ENCODE results near the gene SULT1A1.
"Not testable (repeated sequence)": the region's sequence is repeated elsewhere in the genome, so short reads cannot be mapped to it uniquely, and the experiment has no call there.

Gene SULT1A1

DNA sequence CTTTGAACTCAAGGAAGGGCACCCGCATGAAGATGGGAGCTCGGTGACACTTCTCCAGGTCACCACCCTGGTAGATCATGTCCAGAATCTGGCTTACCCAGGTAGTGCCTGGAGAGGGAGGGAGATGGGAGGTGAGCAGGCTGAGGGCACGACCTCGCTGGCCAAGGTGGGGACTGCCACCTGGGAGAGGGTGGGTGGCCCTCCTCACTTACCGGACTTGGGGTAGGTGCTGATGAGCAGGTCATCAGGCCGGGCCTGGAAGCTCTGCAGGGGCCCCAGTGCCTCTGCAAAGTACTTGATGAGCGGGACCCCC, 1.4 kb downstream of the SULT1A1 start:
- DNase-seq = not testable (repeated sequence)

DNA sequence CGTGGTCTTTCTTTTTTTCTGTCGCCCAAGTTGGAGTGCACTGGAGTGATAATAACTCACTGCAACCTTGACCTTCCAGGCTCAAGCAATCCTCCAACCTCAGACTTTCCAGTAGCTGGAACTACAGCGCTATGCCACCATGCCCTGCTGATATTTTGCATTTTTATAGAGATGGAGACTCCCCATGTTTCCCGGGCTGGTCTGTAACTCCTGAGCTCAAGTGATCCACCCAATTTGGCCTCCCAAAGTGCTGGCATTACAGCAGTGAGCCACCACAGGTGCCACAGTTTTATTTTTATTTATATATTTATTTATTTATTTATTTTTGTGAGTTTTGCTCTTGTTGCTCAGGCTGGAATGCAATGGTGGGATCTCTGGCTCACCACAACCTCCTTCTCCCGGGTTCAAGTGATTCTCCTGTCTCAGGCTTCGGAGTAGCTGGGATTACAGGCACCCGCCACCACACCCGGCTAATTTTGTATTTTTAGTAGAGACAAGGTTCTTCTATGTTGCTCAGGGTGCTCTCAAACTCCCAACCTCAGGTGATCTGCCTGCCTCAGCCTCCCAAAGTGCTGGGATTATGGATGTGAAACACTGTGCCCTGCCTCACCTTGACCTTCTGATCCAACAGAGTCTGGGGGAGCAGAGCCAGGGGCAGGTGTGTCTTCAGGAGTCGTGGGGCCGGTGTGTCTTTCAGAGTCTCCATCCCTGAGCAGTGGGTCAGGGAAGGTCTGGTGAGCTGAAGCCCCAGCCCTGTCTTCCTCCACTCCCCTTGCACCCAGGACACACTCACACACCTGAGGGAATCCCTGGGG, 2.0 kb downstream of the SULT1A1 start:
- DNase-seq = not testable (repeated sequence)

DNA sequence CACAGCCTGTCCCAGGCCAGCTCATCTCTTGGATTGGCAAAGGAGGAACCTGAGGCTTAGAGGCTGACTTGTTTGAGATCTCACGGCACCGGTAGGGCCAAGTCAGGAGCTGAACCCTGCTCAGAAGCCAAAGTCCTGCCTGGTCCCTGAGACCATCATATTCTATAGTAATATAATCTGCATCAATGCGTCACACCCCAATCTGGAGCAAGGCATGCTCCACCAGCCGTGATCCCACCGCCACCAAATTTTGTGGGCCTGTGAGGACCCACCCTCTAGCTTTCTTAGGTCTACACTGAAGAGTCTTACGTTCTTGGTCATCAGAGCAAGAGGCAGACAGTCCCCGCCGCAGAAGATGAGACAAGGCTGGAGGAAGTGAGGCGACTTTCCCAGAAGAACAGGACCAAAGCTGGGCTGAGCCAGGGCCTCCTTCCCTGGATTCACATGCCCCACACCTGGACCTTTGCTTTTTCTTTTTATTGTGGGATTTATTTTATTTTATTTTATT, 2.7 kb downstream of the SULT1A1 start:
- no peak for DNase-seq

DNA sequence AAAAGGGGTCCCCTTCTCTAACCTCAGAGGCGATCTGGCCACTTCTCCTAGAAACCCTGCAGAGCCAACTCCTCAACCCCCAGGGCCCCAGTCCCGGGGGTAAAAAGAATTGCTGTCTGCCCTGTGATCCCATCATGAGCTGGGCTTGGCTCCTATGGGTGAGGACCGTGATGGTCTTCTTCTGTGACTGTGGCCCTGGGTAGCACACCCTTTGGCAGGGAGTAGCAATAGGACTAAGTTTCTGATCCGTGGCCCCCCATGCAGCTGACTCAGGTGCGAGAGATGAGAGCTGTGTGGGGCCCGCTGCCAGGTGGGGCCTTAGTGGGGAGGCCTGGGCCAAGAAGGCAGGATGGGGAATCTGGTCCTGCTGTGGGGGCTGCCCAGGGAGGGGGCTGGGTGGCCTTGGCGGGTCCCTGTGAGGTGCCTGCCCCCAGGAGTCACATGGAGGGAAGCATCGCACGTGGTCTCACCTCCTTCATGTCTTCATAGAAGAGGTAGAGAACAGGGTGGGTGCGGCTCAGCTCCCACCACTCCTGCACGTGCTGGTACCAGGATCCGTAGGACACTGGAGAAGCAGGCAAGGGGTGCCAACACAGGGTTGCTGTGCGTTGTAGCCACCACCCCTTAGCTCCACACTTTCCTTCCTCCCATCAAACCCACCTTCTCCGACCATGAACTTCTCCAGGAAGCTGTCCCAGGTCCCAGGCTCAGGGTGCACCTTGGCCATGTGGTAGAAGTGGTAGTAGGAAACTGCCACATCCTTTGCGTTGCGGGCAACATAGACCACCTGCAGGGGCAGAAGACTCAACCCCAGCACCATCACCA, 3.3 kb downstream of the SULT1A1 start:
- DNase-seq = no peak

DNA sequence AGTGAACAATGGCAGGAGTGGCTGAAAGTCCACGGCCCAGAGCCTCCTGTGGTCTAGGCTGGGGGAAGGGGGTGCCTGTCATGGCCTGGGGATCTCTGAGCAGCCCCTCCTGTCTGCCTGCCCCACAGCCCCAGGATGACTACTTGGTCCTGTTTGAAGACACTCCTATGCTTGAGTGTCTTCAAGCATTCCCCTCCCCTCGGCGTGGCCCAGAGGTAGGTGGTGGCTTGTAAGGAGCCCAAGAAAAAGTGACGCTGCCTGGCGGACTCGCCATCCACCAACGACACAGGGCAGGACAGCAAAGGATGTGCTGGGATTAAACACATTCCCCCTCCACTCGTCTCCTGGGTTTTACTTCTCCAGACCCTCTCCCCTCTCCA, 5.7 kb downstream of the SULT1A1 start:
- no peak for DNase-seq

DNA sequence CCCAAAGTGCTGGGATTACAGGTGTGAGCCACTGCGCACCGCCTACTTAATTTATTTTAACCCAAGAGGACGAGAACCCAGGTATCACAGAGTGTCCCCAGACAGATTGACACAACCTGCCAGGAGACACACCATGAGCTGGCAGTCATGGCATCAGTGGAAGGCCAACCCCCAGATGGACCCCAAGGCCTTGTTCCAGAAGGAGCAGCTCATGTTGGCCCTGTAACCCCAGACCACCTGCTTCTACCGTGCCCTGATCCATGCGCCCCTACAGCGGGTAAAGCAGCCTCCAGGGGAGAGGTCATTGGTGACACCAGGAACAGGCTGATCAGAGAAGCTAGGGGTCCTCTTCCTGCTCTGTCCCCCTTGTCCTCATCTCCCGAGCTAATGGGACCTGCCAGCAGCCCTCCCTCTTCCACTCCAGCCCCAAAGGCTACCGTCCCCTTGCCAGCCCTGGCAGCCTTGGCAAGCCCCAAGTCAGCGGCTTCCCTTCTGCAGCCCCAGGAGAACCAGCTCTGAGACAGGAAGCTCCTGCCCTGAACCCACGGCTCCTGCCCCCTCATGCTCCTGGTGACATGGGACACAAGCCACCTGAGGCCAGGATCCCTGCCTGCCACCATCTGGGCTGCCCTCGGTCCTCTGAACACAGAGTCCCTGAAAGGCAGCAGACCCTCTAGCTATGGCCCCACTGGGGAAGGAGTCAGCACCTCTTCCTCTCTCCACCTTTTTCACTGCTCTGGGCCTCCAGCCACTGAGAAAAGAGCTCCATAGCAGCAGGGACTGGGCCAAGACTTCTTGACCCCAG, 6.3 kb downstream of the SULT1A1 start:
- no peak for DNase-seq

DNA sequence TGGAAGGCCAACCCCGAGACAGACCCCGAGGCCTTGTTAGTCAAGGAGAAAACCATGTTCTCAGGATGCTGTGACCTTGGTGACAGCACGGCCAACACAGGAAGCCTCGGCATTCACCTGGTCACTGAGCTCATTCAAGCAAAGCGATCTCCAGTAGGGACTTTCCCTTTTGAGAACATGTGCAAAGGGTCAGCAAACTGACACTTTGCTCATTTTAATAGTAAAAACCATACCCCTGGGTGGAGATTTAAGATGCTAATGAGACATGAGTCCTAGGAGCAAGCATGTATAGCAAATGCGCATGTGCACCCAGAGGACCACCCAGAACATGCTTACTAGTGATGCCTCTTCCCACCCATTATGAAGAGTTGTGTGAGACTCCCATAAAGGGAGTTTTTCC, 7.3 kb downstream of the SULT1A1 start:
- DNase-seq = no peak

DNA sequence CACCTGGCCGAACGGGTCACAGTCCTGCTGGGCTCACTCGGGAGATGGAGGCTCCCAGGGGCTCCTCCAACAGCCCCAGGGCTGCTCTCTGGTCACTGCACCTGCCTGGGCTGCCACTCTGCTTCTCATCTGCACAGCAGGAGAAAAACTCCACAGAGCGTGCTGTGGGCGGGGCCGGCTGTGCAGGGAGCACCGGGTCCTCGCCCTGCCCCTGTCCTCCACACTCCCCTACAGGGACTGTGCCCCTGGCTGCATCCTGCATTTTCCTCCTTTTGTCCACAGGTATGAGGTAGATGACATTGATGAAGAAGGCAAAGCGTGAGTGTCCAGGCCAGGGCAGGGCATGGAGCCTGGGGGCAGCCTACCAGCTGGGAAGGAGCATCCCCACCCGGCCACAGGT, 7.8 kb downstream of the SULT1A1 start:
- DNase-seq = not testable (repeated sequence)

DNA sequence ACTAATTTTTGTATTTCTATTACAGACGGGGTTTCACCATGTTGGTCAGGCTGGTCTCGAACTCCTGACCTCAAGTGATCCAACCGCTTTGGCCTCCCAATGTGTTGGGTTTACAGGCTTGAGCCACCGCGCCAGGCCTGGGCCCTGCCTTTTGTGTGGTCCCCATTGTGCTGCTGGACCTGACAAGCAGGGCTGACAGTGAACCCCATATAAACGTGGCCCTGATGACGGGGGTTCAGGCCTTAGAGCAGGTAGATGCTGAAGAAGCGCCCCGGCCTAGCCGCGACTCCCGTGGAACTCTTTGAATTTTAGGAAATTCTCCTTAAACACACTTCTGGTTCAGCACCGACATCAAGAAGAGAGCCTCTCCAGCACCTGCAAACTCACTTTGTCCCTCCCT, 8.3 kb downstream of the SULT1A1 start:
- DNase-seq = not testable (repeated sequence)

DNA sequence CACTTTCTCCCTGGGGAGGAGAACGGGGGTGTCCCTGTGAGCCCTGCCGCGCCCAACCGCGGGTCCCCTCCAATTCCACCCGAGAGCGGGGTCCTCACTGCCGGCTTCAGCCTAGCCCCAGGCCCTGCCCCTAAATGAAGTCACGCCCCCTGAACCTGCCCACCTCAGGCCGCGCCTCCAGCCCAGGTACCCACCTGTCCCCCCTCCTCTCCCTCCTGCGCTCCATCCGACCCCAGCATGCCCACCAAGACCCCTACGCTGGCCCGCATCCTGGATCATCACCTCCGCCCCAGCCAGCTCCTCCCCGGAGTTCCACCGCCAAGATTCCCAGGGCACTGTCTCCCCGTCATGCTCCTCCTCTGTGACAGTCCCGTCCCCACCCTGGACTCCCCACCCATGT, 8.9 kb downstream of the SULT1A1 start:
- not testable (repeated sequence) for DNase-seq

DNA sequence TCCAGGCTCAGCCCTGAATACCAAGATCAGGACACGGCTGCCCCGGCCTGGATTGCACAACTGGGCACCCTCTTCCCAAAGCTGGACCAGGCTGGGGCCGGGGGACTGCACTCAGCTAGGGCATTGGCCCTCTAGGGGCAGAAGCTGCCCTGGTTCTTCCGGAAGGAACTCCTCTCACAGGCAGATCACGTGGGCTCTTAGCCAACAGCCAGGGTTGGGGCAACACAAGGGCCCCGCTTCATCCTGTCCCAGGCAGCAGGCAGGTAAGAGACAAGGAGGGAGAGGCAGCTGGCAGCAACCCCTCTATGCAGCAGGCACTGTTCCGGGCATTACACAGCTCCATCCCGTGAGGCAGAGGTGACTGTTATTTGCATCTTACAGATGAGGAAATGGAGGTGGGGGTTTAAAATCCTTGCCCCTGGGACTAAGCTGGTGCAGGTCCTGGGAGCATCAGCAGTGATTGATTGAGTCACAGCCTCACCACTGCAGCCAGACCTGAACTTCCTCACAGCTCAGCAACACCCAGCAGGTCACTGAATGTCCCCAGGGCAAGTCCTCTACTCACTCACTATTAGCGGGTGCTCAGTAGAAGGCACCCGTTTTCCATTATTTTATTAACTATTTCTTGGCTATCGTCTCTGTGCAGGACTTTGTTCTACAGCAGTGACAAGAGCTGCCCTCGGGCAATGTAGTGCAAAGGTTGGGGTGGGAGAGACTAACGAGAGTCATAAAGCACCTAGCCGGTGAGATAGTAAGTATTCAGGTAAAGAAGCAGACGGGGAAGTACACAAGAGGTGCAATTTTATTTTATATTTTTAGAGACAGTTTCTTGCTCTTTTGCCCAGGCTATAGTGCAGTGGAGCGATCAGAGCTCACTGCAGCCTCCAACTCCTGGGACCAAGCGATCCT, 10.2 kb downstream of the SULT1A1 start:
- not testable (repeated sequence) for DNase-seq

DNA sequence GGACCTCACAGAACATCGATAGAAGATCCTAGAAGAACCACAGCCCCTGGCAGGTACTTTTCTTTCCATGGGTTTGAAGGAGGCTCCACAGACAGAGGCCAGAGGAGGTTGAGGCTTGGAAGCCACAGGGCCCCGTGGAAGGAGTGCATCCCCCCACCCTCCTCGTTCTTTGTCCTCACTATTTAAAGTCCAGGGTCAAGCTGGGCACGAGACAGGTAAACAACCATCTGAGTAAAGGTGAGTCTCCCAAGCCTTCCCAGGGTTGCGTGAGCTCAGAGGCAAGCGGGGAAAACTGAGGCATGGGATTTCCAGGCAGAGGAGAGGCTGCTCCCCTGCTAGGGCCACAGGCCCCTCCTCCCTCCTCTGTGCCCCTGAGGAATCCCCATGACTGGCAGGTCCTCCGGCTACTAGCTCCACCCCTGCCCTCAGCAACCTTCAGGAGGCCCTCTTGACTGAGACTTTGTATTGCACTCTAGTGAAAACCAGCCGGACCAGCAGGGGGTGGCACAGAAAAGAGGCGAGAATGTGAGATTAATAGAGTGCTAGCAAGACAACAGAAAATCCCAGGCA, 12.1 kb downstream of the SULT1A1 start:
- no peak for DNase-seq

DNA sequence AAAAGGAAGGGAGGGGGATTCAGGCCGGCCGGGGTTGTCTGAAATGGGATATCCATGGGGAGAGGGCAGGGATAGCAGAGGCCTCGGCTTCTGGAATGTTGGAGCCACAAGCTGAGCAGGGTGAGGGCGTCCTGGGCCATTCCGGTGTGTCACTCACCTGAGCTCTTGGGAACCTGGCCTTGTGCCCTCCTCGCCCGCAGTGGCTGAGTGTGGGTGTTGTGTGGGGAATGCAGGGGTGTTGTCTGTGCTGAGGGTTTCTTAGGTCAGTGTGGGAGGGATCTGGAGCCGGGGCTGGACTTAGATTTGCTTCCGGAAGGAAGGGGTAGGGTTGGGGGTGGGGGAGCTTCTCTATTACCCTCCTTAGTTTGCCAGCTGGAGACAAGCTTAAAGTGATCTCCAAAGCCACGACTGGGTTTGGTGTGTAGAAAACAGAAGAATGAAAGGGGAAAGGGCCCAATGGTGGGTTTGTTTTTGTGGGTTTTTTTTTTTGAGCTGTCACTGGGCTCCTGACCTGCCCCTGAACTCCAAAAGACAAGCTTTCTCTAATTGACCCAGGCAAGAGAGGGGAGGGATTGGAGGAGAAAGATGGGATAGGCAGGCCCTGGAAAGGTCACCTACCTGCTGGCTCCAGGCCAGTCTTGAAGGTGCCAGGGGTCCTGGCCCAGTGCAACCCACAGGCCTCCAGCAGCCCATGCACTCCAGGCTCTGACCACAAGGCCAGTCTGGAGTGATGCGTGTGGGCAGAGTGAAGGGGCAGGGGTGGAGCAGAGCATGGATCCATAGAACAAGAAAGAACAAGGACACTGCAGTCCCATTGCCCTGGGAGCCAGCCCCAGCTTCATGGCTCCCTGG, 12.8 kb downstream of the SULT1A1 start, which contains the start of gene SULT1A2:
Gene SULT1A2, minus strand, starts transcription at position 211 of the 852 bp plus-strand sequence. CDS start 1,120 bp downstream, outside the sequence.
- DNase-seq = peak; percentile 49

DNA sequence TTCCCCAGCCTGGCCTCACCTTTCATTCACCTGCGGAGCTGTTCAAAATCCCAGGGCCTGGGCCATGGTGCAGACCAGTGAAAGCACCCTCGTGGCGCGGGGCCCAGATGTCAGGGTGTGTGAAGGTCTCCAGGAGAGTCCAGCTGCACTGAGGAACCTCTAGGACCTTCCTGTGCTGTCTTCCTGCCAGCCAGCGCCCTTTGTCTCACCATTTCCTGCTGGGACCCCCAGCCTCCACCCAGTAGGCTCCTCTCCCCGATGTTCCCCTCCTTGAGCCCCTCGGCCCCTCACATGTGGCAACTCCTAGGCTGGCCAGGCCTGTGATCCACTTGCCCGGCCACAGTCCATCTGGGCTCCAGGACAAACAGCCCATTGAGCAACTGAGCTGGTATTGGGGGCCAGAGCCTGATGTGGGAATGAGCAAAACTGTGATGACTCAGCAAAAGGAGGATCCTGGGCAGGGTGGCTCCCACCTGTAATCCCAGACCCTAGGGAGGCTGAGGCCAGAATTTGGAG, 13.7 kb downstream of the SULT1A1 start:
- no peak for DNase-seq

DNA sequence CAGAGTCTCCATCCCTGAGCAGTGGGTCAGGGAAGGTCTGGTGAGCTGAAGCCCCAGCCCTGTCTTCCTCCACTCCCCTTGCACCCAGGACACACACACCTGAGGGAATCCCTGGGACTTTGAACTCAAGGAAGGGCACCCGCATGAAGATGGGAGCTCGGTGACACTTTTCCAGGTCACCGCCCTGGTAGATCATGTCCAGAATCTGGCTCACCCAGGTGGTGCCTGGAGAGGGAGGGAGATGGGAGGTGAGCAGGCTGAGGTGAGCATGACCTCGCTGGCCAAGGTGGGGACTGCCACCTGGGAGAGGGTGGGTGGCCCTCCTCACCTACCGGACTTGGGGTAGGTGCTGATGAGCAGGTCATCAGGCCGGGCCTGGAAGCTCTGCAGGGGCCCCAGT, 14.4 kb downstream of the SULT1A1 start:
- not testable (repeated sequence) for DNase-seq

DNA sequence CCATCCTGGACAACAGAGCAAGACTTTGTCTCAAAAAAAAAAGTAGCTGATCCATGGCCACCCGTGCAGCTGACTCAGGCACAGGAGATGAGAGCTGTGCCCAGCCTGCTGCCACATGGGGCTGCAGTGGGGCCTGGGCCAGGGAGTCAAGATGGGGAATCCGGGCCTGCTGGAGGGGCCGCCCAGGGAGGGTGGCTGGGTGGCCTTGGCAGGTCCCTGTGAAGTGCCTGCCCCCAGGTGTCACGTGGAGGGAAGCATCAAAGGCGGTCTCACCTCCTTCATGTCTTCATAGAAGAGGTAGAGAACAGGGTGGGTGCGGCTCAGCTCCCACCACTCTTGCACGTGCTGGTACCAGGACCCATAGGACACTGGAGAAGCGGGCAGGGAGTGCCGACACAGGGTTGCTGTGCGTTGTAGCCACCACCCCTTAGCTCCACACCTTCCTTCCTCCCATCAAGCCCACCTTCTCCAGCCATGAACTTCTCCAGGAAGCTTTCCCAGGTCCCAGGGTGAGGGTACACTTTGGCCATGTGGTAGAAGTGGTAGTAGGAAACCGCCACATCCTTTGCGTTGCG, 16.8 kb downstream of the SULT1A1 start:
- DNase-seq = no peak

DNA sequence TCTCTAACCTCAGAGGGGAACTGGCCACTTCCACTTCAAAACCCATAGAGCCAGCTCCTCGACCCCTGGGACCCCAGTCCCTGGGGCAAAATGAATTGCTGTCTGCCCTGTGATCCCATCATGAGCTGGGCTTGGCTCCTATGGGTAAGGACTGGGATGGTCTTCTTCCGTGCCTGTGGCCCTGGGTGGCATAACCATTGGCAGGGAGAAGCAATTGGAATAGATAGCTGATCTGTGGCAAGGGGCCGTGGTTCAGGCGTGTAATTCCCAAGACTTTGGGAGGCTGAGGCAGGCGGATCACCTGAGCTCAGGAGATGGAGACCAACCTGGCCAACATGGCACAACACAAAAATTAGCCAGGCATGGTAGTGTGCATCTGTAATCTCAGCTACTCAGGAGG, 17.3 kb downstream of the SULT1A1 start:
- DNase-seq = no peak

DNA sequence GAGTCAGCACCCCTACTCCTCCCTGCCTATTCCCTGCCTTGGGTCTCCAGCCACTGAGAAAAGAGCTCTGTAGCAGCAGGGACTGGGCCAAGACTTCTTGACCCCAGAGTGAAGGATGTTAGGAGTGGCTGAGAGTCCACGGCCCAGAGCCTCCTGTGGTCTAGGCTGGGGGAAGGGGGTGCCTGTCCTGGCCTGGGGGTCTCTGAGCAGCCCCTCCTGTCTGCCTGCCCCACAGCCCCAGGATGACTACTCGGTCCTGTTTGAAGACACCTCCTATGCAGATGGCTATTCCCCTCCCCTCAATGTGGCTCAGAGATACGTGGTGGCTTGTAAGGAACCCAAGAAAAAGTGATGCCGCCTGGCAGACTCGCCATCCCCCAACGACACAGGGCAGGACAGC, 18.5 kb downstream of the SULT1A1 start:
- DNase-seq = no peak

DNA sequence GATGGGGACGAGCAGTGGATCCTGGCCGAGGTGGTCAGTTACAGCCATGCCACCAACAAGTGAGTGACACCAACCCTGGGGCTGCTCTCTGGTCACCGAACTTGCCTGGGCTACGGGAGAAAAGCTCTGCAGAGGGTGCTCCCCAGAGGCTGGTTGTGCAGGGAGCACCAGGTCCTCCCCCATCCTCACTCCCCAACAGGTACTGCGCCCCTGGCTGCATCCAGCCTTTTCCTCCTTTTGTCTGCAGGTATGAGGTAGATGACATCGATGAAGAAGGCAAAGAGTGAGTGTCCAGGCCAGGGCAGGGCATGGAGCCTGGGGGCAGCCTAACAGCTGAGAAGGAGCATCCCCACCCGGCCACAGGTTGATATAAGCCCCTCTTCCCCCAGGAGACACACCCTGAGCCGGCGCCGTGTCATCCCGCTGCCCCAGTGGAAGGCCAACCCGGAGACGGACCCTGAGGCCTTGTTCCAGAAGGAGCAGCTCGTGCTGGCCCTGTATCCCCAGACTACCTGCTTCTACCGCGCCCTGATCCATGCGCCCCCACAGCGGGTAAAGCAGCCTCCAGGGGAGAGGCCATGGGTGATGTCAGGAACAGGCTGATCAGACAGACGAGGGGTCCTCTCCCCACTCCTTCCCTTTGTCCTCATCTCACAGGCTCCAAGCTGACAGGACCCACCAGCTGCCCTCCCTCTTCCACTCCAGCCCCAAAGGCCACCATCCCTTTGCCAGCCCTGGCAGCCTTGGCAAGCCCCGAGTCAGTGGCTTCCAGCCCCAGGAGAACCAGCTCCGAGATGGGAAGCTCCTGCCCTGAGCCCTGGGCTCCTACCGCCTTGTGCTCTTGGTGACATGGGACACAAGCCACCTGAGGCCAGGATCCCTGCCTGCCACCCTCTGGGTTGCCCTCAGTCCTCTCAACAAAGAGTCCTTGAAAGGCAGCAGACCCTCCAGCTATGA, 19.2 kb downstream of the SULT1A1 start:
- DNase-seq = no peak
